IPS-11a (cell line): ENCODE measurements around the gene UACA.

Experiments
- H3K4me3 ChIP-seq: one replicate; pipeline ENCODE4 v1.5.1; 2013; ENCODE audit warnings: low read depth, low read length, control low read depth

Gene UACA

GRCh38 chr15:70788114-70789049 is 25.0 kb upstream of the UACA start:
- no peak overlapping the region for H3K4me3 ChIP-seq

GRCh38 chr15:70786996-70787395 is 23.6 kb upstream of the UACA start:
- H3K4me3 ChIP-seq = no peak overlapping the region

GRCh38 chr15:70783610-70784022 is 20.3 kb upstream of the UACA start:
- H3K4me3 ChIP-seq = no peak overlapping the region

- no peak overlapping the region for H3K4me3 ChIP-seq
These were observed 19.7 kb upstream of the UACA start for GRCh38 chr15:70783041-70783440.

- H3K4me3 ChIP-seq = no peak overlapping the region
These were observed 17.9 kb upstream of the UACA start for GRCh38 chr15:70781236-70781635.

GRCh38 chr15:70778258-70779076 is 15.1 kb upstream of the UACA start:
- H3K4me3 ChIP-seq = no peak overlapping the region

- H3K4me3 ChIP-seq = no peak overlapping the region
These were observed 14.0 kb upstream of the UACA start for GRCh38 chr15:70777170-70777926.

GRCh38 chr15:70775160-70775559 is 11.8 kb upstream of the UACA start:
- H3K4me3 ChIP-seq = no peak overlapping the region

- H3K4me3 ChIP-seq = no peak overlapping the region
These were observed 9.0 kb upstream of the UACA start for GRCh38 chr15:70772402-70772801.

- no peak overlapping the region for H3K4me3 ChIP-seq
These were observed 7.5 kb upstream of the UACA start for GRCh38 chr15:70770863-70771262.

GRCh38 chr15:70768257-70768883 is 5.0 kb upstream of the UACA start:
- no peak overlapping the region for H3K4me3 ChIP-seq

- no peak overlapping the region for H3K4me3 ChIP-seq
These were observed 4.3 kb upstream of the UACA start for GRCh38 chr15:70767667-70768066.

GRCh38 chr15:70766597-70766996 is 3.2 kb upstream of the UACA start:
- H3K4me3 ChIP-seq = no peak overlapping the region

GRCh38 chr15:70765504-70766281 is 2.3 kb upstream of the UACA start:
- no peak overlapping the region for H3K4me3 ChIP-seq

- peak overlapping the region; percentile 68 for H3K4me3 ChIP-seq
These were observed 782 bp upstream of the UACA start for GRCh38 chr15:70763950-70764730.

- peak overlapping the region; percentile 68 for H3K4me3 ChIP-seq
These were observed 764 bp downstream of the UACA start for GRCh38 chr15:70762469-70763119.

- peak overlapping the region; percentile 68 for H3K4me3 ChIP-seq
These were observed 1.4 kb downstream of the UACA start for GRCh38 chr15:70761931-70762468.

- no peak overlapping the region for H3K4me3 ChIP-seq
These were observed 2.3 kb downstream of the UACA start for GRCh38 chr15:70761046-70761445.
